ENCODE measurements around the gene TMEM131L.

The TMEM131L gene

GRCh38 chr4:153521999-153522801 lies 56.0 kb downstream of the TMEM131L start:
- no peak for DNase-seq (ENCODE audit: low read depth, low spot score)

GRCh38 chr4:153522802-153523094 lies 56.6 kb downstream of the TMEM131L start:
- DNase-seq (ENCODE audit: low read depth, low spot score) = no peak

- no peak for DNase-seq (ENCODE audit: low read depth, low spot score)
These were observed 57.1 kb downstream of the TMEM131L start for GRCh38 chr4:153523164-153523796.

GRCh38 chr4:153523941-153524386 lies 57.8 kb downstream of the TMEM131L start:
- DNase-seq (ENCODE audit: low read depth, low spot score) = no peak

GRCh38 chr4:153524682-153525081 lies 58.5 kb downstream of the TMEM131L start:
- no peak for DNase-seq (ENCODE audit: low read depth, low spot score)

- DNase-seq (ENCODE audit: low read depth, low spot score) = no peak
These were observed 61.5 kb downstream of the TMEM131L start for GRCh38 chr4:153527690-153528089.

GRCh38 chr4:153528705-153529485 lies 62.7 kb downstream of the TMEM131L start:
- DNase-seq (ENCODE audit: low read depth, low spot score) = no peak

GRCh38 chr4:153529646-153530045 lies 63.5 kb downstream of the TMEM131L start:
- DNase-seq (ENCODE audit: low read depth, low spot score) = no peak

GRCh38 chr4:153530284-153530999 lies 64.3 kb downstream of the TMEM131L start:
- DNase-seq (ENCODE audit: low read depth, low spot score) = no peak

GRCh38 chr4:153531000-153531358 lies 64.8 kb downstream of the TMEM131L start:
- no peak for DNase-seq (ENCODE audit: low read depth, low spot score)

GRCh38 chr4:153531976-153532626 lies 65.9 kb downstream of the TMEM131L start:
- DNase-seq (ENCODE audit: low read depth, low spot score) = no peak

GRCh38 chr4:153532636-153533035 lies 66.5 kb downstream of the TMEM131L start:
- no peak for DNase-seq (ENCODE audit: low read depth, low spot score)

- no peak for DNase-seq (ENCODE audit: low read depth, low spot score)
These were observed 67.2 kb downstream of the TMEM131L start for GRCh38 chr4:153533387-153533786.

GRCh38 chr4:153534792-153535629 lies 68.9 kb downstream of the TMEM131L start:
- DNase-seq (ENCODE audit: low read depth, low spot score) = no peak

- DNase-seq (ENCODE audit: low read depth, low spot score) = no peak
These were observed 69.8 kb downstream of the TMEM131L start for GRCh38 chr4:153535772-153536513.

- no peak for DNase-seq (ENCODE audit: low read depth, low spot score)
These were observed 71.4 kb downstream of the TMEM131L start for GRCh38 chr4:153537493-153537960.

GRCh38 chr4:153538487-153539357 lies 72.6 kb downstream of the TMEM131L start:
- DNase-seq (ENCODE audit: low read depth, low spot score) = no peak

- DNase-seq (ENCODE audit: low read depth, low spot score) = no peak
These were observed 73.3 kb downstream of the TMEM131L start for GRCh38 chr4:153539422-153539821.

All from activated CD4-positive, CD25-positive, alpha-beta regulatory T cell treated with anti-CD3 and anti-CD28 coated beads, Interleukin-2, amount 50 U/mL, for 16 hours (primary cell).